HFFc6 (cell line): ENCODE measurements around the gene C1orf56. TPM values are rescaled to one million over a fixed set of nuclear protein-coding genes. Genes with fewer than 3 reads are reported as not detected.

Experiments
- DNase-seq: peaks from one replicate; pipeline ENCODE4 v3.0.0-alpha.2; 2018
- H3K27ac Mint-ChIP-seq: 2 replicates; pipeline ENCODE4 v1.8.0; 2020; ENCODE audit warnings: mild to moderate bottlenecking, mixed read lengths
- H3K27me3 Mint-ChIP-seq: 2 replicates; pipeline ENCODE4 v1.8.0; 2021; ENCODE audit warnings: mild to moderate bottlenecking, moderate library complexity, mixed read lengths; ENCODE audit not compliant: insufficient read depth
- H3K36me3 Mint-ChIP-seq: 2 replicates; pipeline ENCODE4 v1.8.0; 2021; ENCODE audit warnings: low read depth, mixed read lengths
- H3K4me1 Mint-ChIP-seq: 2 replicates; pipeline ENCODE4 v1.8.0; 2020; ENCODE audit warnings: low read depth, mixed read lengths
- H3K4me3 Mint-ChIP-seq: 2 replicates; pipeline ENCODE4 v1.8.0; 2020; ENCODE audit warnings: mild to moderate bottlenecking, moderate library complexity, mixed read lengths
- H3K9me3 Mint-ChIP-seq: 2 replicates; pipeline ENCODE4 v1.8.0; 2020; ENCODE audit warnings: mild to moderate bottlenecking, mixed read lengths
- CTCF ChIP-seq: fragments of 200-600 bp; sonication (generic); IDR thresholded peaks from 2 replicates; pipeline ENCODE4 v1.5.0; 2021; ENCODE audit warnings: antibody characterized with exemption, mild to moderate bottlenecking
- total RNA-seq, 6 experiments: library from RNA; stranded (reverse); fragmentation: NEBNext Ultra II Directional; extraction: Animal tissue kit (Norgen Biotek cat#: 25700); gene quantifications; 2 replicates in 1 of 6; 3 replicates in 5 of 6; pipeline ENCODE4 v1.2.3, GENCODE V29; 2021

C1orf56 gene
- total RNA-seq, 6 experiments from 2014 or later: 3.0 to 6.6 (median 4.6) TPM

DNA sequence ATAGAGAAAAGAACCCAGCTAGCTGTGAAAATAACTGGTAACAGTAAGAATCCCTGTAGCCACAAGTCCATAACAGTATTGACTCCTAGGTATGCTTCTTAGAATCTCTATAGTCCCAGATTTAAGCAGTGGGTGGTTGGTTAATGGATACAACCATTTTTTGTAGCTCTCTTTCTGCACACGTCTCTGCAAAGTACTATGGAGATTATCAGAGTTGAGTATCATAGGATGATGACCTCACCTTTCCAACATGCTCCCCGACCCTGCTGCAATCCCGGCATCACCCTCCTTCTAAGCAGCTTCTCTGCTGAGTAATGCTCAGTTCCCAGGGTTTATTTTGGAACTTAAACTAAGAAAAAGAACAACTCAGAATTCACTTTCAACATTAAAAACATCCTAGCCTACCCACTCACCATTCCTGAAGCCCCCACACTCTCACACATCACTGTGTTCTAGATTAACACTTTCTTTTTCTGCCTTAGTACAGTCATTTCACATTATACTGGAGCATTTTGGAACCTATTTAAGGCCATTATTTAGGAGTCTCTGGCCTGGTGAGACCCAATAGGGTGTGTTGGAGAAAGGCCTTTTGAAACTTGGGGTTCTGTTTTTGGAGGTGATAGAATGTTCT lies 15.3 kb downstream of the C1orf56 start:
- Mint-ChIP-seq H3K36me3 (peaks cover 27% of the 10 kb centered on the region), H3K9me3 (no peaks in the 10 kb centered on the region), H3K4me1 (peaks cover 32% of the 10 kb centered on the region), H3K4me3 (peak overlapping the region; percentile 93), H3K27ac (peak overlapping the region; percentile 99), H3K27me3 (peaks cover 5% of the 10 kb centered on the region; the same call in 1 of the 2 replicates)
- no peak for TF ChIP-seq CTCF
- DNase-seq: peak; percentile 87

- Mint-ChIP-seq H3K36me3 (peaks cover 15% of the 10 kb centered on the region), H3K27me3 (0 out of 2 replicates have a peak, but pooled peaks cover 2% of the 10 kb centered on the region), H3K4me3 (no peak overlapping the region), H3K27ac (0 out of 2 replicates have a peak overlapping the region, but pooled peaks have one; percentile 2), H3K4me1 (peaks cover 28% of the 10 kb centered on the region), H3K9me3 (no peaks in the 10 kb centered on the region)
- no peak for DNase-seq
- TF ChIP-seq CTCF: no peak
Measured at GRCh38 chr1:151065089-151065645, 17.6 kb downstream of the C1orf56 start.

- no peak for TF ChIP-seq CTCF
- Mint-ChIP-seq H3K27ac (peak overlapping the region; percentile 40), H3K9me3 (no peaks in the 10 kb centered on the region), H3K4me1 (peaks cover 23% of the 10 kb centered on the region), H3K4me3 (no peak overlapping the region), H3K27me3 (peaks cover 3% of the 10 kb centered on the region), H3K36me3 (peaks cover 15% of the 10 kb centered on the region)
- DNase-seq: no peak
Measured at GRCh38 chr1:151067185-151067584, 19.6 kb downstream of the C1orf56 start.

DNA sequence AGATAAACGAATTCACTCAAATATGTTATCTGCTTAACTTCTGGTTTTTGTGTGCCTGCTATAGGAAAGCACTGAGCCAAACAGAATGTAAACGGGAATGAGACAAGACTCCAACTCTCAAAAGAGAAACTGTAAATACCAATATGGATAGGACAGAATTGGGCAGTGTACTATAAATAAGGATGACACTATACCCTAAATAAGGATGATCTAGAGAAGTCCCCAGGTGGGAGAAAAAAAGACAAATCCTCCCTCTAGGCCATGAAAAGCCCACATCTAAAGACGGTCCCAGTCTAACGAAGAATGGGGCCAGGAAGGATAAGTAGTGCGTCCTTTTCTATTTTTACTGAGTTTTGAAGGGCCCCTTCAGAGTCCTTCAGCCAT lies 21.5 kb downstream of the C1orf56 start:
- peaks cover 15% of the 10 kb centered on the region for H3K36me3 Mint-ChIP-seq
- H3K27me3 Mint-ChIP-seq: peaks cover 3% of the 10 kb centered on the region
- no peak for TF ChIP-seq CTCF
- peak overlapping the region; percentile 49; the same call in 1 of the 2 replicates for H3K4me3 Mint-ChIP-seq
- peak overlapping the region; percentile 45 for H3K27ac Mint-ChIP-seq
- DNase-seq: no peak
- H3K9me3 Mint-ChIP-seq: no peaks in the 10 kb centered on the region
- H3K4me1 Mint-ChIP-seq: peaks cover 12% of the 10 kb centered on the region

- H3K27ac Mint-ChIP-seq: peak within 1 kb of the TSS; percentile 100
Measured at GRCh38 chr1:151070474-151071276, 23.1 kb downstream of the C1orf56 start, which contains the start of gene GABPB2. Gene GABPB2, plus strand, starts transcription at chr1:151070761. Its CDS starts 17,429 bp downstream, at chr1:151088190.

More at GRCh38 chr1:151070474-151071276, 23.1 kb downstream of the C1orf56 start, which contains the start of gene GABPB2:
- peak; percentile 94 for TF ChIP-seq CTCF
- Mint-ChIP-seq H3K27me3 (peaks cover 3% of the 10 kb centered on the region), H3K4me3 (peak within 1 kb of the TSS; percentile 97), H3K36me3 (peaks cover 11% of the 10 kb centered on the region), H3K9me3 (no peaks in the 10 kb centered on the region), H3K4me1 (peaks cover 12% of the 10 kb centered on the region)
- DNase-seq: peak; percentile 95
